COR-L47 (cell line): ENCODE results near the gene MED26.

Experiments
- DNase-seq: peaks from one replicate; lab custom pipeline; 2025; lab: John Stamatoyannopoulos, UW

MED26 gene

GRCh38 chr19:16536130-16536529, 91.9 kb downstream of the MED26 start:
- DNase-seq = no peak

- DNase-seq = no peak
Measured at GRCh38 chr19:16535381-16535780, 92.6 kb downstream of the MED26 start.

- DNase-seq = no peak
Measured at GRCh38 chr19:16532440-16533234, 95.4 kb downstream of the MED26 start.

GRCh38 chr19:16531380-16531669, 96.7 kb downstream of the MED26 start:
- DNase-seq = no peak

DNA sequence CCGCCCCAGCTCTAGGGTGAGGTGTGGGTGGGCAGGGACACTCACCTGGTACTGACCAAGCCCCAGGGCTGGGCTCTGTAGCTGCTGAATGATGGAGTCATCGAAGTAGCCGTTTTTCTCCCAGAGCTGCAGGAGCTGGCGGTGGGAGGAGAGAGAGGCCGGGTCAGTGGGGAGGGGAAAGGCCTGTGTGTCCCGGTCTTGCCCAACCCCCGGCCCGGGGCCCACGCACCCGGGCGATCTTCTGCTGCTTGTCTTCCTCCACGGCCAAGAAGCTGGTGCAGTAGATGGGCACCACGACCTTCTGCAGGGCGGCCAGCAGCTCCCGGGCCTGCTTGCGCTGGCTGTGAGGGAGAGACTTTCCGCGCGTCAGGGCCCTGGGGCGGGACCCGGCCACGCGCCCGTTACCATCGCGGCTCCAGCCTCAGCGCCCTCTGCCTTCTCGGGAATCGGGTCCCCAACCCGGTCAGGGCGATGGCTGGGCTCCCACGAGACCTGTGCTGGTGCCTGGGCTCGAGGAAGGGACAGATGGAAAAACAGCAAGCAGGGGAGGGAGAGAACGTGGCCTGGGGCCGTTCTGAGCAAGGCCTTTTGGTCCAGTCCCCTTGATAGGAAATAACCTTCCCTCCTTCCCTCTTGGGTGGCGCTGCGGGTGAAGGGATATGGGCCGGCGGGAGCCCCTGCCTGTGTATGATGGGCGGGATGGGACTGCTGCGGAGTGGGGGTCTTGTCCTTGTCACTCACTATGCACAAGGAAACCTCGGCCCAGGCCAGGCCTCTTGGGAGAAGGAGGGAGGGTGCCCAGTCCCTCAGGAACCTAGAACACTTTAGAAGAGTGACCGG, 97.2 kb downstream of the MED26 start:
- DNase-seq = no peak

DNA sequence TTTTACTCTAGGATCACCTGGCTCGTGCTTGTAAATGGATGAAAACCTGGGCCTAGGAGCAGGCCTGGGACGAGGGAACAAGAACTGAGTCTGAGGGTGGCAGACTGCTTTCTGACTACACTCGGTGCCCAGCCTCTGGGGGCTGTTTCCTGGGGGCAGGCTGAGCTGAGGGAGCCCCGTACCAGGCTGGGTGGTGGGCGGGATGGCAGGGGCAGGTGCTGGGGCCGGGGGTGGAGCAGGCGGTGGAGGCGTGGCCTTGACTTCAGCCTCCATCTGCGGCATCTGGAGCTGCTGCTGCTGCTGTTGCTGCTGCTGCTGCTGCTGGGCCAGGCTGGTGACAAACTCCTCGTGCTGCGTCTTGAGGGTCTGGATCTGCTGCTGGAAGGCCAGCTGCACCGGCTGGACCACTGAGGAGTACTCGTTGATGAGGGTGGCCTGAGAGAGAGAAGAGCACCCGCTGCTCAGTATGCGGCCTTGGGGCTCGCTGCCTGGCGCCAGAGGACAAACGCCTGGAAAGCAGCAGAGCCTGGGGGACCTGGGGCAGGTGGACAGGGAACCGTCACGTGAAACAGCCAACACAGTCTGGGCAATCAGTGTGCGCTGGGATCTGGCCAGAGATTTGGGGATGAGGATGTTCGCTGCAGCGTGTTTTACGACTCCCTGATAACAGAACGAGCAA, 98.4 kb downstream of the MED26 start:
- DNase-seq = no peak

DNA sequence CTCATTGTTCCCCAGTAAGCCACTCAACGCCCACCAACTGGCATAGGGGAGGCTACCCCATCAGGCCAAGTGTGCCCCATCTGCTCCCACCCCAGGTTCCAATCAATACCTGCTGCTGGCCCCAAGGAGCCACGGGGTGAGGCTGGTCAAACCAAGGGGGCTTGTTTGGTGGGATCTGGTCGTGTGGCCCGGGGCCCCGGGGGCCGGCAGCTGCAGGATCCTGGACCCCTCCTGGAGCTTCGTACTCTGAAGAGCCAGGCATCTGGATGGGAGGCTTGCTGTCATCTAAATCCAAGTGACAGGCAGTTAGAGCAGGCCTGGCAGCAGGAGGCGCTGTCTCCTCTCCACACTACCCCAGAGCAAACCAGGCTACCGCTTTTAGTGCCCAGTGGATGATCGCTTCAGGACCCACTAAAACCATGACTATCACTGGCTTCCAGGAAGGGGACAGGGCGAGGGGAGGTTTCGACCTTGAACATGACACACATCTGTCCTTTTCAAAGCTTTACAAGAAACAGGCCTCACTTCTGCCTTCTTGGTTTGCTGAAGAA, 100.0 kb downstream of the MED26 start:
- DNase-seq = no peak

DNA sequence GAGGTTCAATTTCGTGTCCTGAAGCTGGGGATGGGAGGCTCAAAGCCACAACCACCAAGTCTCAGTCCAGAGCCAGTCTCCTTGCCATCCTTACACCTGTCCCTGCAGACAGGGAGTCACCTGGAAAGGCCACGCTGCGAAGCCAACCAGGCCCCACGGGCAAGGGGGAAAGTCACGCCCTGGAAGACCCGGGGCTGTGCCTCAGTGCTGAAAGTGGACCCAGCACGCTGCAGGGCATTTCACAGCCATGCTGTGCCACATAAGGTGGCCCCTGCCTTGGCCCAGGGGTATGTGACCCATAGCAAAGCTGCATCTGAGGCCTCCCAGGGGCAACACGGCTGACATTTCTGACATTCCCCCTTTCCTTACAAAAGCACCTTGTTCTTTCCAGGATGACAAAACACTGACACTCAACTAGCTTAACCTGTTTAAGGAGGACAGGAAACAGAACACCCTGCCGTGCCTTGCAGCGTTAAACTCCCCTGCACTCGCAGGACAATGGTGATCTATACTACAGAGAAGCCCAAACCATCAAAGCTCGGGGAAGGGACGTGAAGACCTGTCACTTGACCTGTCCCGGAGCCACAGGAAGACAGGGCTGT, 100.6 kb downstream of the MED26 start:
- DNase-seq = no peak

GRCh38 chr19:16525751-16526481, 102.1 kb downstream of the MED26 start:
- no peak for DNase-seq

DNA sequence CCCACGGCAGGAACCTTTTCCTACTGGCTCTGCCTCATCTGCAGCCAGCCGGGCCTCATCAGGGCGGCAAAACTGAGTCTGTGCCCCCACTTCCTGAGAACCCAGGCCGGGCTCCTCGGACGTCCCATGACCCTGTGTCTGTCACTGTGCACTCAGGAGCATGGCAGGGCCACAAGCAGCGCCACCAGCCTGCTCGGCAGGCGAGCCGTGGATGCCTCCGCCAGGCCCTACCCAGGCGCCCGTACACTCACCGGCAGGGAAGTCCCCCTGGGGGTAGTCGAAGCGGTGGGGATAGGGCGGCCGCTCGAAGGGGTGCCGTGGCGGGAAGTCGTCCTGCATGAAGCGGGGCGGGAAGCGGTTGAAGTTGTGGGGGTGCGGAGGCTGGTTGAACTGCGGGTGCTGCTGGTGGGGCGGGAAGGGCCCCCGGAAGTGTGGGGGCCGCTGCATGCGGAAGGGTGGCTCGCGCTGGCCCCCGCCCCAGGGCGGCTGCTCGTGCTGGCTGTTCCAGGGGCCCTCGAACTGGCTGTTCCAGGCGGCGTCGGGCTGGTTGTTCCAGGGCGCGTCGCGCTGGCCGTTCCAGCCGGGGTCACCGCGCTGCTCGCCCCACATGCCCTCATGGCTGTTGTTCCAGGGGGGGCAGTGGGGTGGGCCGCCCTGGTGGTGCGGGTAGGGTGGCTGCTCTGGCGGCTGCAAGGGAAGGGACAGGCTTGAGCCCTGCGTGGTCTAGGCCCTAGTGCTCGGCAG, 102.8 kb downstream of the MED26 start:
- no peak for DNase-seq
